Hepatocyte (in vitro differentiated cells): ENCODE results near the gene DUOX2.

Experiments
- CTCF ChIP-seq: fragments of 200-600 bp; sonication (generic); IDR thresholded peaks from 2 replicates; pipeline ENCODE4 v1.5.1; 2016; ENCODE audit warnings: antibody characterized with exemption, mild to moderate bottlenecking; ENCODE audit not compliant: poor library complexity
- EZH2phosphoT487 ChIP-seq: fragments of 200-600 bp; sonication (generic); IDR thresholded peaks from one replicate; pipeline ENCODE4 v1.6.1; 2018; ENCODE audit warnings: antibody characterized with exemption, mild to moderate bottlenecking, low read depth, moderate library complexity; ENCODE audit not compliant: unreplicated experiment, severe bottlenecking

GRCh38 chr15:45115312-45115820 lies 1.4 kb upstream of the DUOX2 start:
- TF ChIP-seq CTCF (no peak), EZH2phosphoT487 (no peak)
